Measurements from ENCODE around the gene DENND5B.

DNA sequence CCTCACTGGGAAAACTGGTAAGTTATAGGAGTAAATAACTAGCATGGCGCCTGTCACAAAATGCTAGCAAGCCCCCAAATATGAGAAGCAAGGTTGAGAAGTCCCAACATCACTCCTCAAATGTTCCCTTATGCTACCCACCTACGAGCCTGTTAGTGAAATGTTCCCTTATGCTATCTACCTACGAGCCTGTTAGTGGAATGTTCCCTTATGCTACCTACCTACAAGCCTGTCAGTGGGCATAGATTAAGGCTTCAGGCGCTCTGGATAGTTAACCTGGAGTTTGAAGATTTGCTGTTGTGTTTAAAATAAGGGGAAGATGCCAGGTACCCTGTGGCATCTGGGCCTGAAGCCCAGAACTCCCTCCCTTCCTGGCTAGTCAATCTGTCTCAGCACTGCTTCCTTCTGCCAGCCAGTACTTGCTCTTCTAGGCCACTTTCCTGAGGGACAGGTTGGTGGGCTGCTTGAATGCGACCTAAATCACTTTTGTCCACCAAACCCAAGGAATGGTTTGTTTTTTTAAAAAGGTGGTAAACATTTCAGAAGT is 197.9 kb downstream of the DENND5B start:
- TF ChIP-seq, protein P1, sequence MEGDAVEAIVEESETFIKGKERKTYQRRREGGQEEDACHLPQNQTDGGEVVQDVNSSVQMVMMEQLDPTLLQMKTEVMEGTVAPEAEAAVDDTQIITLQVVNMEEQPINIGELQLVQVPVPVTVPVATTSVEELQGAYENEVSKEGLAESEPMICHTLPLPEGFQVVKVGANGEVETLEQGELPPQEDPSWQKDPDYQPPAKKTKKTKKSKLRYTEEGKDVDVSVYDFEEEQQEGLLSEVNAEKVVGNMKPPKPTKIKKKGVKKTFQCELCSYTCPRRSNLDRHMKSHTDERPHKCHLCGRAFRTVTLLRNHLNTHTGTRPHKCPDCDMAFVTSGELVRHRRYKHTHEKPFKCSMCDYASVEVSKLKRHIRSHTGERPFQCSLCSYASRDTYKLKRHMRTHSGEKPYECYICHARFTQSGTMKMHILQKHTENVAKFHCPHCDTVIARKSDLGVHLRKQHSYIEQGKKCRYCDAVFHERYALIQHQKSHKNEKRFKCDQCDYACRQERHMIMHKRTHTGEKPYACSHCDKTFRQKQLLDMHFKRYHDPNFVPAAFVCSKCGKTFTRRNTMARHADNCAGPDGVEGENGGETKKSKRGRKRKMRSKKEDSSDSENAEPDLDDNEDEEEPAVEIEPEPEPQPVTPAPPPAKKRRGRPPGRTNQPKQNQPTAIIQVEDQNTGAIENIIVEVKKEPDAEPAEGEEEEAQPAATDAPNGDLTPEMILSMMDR (conservative IDR thresholded peaks at IDR 0.05): no peak
- TF ChIP-seq EZH2 (IDR thresholded peaks at IDR 0.05; ENCODE audit: low read depth): no peak
